HG03575 (cell line): ENCODE measurements around the gene VSIG8.
"Not testable (repeated sequence)": the region's sequence is repeated elsewhere in the genome, so short reads cannot be mapped to it uniquely, and the experiment has no call there.

Source experiments
- ATAC-seq: cut with Tn5 transposase; IDR thresholded peaks from one replicate; pipeline ENCODE4 v1.9.1; 2021; ENCODE audit not compliant: unreplicated experiment, insufficient number of reproducible peaks, low FRiP score; ENCODE audit errors: extremely low read depth

VSIG8 gene, protein sequence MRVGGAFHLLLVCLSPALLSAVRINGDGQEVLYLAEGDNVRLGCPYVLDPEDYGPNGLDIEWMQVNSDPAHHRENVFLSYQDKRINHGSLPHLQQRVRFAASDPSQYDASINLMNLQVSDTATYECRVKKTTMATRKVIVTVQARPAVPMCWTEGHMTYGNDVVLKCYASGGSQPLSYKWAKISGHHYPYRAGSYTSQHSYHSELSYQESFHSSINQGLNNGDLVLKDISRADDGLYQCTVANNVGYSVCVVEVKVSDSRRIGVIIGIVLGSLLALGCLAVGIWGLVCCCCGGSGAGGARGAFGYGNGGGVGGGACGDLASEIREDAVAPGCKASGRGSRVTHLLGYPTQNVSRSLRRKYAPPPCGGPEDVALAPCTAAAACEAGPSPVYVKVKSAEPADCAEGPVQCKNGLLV

GRCh38 chr1:159862557-159862956 lies at the start of gene VSIG8:
Gene VSIG8, minus strand, starts transcription at chr1:159862657. Its CDS starts 136 bp downstream, at chr1:159862521.
- ATAC-seq = no peak

DNA sequence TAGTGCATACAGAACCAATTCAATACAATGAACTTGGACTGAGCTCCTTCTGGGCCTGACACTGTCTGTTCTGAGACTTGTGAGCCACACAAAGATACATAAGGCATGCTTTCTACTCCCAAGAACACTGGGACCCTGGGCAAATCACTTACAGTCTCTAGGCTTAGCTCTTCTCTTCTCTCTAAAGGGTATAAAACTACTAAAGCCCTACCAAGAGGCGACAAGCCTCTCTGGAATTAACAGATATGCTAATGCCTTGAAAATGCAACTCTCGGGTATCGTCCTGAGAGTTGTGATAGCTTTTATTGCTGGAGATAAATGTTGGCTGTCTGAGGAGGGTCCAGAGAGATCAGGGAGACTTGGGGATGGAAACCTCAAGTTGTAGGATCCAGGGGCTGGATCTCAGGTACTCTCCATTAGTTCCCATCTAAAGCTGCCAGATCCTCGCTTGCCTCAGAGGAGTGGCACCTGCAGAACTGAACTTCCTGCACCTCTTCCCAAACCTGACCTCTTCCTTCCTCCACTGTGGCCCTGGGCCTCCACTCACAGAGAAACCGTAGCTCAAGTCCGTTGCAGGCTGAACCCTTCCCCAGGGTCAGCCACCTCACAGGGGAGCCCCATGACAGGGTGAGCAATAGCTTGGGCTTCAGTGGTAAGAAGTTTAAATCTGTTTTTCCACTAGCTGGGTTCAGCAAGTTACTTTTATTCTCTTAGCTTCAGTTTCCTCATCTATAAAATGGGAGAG lies 49.0 kb upstream of the VSIG8 start:
- no peak for ATAC-seq

DNA sequence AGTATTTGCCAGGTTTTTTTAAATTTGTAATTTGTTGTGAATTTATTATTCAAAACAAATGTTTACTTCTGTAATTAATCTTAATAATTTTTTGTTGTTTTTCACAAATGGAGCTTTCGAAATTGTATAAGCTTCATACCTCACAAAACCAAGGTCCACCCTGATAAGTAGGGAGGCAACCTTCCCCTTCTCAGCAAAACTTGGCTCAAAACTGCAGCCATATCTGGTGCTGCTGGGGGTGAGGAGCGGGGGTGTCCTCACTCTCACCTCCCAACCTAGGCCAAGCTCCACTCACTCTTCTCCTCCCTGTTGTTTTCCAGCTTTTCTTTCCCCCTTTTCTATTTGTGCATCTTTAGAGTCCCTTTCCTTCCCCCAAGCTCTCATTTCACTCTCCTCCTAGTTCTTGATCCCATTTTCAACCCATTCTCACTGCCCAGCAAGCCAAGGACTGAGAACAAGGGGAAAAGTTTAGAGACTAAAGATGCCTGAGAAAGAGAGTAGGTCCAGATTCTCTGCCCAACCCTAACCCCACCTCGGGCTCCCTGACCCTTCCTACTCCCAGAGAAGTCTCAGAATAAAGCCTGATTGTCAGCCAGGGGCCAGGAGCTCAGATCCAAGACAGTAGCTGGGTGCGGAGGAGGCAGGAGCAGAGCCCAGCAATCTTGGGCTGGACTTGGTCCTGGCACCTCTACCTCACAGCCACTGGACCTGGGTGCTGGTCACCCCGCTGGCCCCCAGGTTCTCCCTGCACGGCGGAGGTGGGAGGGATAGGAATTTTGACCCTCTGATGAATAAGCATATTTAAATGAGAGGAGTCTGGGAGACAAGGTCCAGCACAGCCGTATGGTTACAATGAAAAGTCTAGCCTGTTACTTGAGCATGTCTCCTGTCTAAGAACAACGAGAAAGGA lies 45.8 kb upstream of the VSIG8 start:
- ATAC-seq = no peak

- no peak for ATAC-seq
Measured at GRCh38 chr1:159906960-159907359, 44.5 kb upstream of the VSIG8 start.

- ATAC-seq = not testable (repeated sequence)
Measured at GRCh38 chr1:159904036-159904435, 41.6 kb upstream of the VSIG8 start.

DNA sequence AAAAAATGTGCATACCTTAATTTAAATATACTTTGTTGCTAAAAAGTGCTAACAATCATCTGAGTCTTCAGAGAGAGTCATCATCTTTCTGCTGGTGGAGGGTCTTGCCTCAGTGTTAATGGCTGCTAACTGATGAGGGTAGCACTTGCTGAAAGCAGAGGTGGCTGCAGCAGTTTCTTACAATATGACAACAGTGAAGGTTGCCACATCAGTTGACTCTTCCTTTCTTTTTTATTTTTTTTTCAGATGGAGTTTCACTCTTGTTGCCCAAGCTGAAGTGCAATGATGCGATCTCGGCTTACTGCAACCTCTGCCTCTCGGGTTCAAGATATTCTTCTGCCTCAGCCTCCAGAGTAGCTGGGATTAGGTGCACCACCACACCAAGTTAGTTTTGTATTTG lies 40.1 kb upstream of the VSIG8 start:
- ATAC-seq = no peak

GRCh38 chr1:159900755-159901360 lies 38.4 kb upstream of the VSIG8 start:
- ATAC-seq = no peak

DNA sequence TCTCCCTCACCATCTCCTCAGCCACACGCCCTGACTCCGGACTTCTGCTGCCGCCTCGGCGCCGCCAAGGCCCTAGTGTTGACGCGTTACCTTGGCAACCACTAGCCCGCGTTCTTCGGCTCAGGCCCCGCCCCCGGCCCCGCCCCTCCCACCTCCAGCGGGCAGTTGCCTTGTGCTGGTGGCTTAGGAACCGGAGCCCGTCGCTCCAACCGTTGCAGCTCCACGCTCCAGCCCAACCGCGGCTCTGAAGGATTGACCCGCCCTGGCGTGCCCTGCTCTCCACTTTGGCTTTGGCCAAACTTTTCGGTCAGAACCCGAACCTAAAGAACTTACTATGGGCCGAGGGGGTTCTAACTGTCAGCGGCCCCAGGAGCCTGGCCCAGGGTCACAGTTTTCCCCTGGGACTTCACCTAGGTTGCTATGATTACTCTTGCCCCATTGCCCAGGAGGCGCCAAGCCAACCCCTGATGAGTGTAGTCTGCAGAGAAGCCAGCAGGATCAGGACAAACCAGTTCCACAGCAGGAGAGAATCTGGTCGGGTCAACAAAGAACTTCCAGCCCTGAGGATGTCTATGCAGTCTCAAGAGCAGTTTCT lies 37.7 kb upstream of the VSIG8 start, which contains the start of gene CFAP45:
CFAP45 (minus strand) TSS at position 80 of the 595 bp plus-strand sequence; CDS start at position 13, 67 bp downstream.
- no peak for ATAC-seq

- ATAC-seq = not testable (repeated sequence)
Measured at GRCh38 chr1:159899634-159900033, 37.2 kb upstream of the VSIG8 start.

DNA sequence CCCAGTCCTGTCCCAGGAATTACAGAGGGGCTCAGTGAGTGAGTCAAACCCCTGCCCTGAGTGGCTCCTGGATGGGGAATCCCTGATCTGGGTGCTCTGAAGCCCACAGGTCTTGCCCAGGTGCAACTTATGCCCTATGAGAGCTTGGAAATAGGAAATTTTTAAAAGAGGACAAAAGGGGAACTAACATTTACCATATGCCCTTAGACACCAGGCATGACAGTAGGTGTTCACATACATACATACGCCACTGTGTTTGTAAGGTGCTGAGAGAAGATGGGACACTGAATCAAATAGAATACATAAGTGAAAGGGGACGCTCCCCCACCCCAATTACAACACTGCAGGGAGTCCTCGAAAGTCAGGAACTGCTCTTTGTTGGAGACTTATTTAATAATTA lies 36.1 kb upstream of the VSIG8 start:
- no peak for ATAC-seq

GRCh38 chr1:159897962-159898361 lies 35.5 kb upstream of the VSIG8 start:
- no peak for ATAC-seq

DNA sequence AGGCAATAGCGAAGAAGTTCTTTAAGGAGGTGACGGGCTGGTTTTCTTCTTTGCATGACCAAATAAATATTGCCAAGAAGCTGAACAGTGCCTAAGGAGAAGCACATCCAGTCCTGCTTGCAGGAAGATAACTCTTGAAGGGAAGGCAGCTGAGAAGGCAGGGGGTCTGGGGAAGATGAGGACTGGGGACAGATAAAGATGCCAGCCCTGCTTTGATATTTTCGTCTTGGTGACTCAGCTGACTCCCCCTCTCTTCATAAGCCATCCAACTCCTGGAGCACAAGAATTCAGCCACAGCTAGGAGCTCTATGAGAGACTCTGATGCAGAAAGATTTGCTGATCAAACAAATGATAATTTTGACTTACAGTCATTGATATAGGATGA lies 34.1 kb upstream of the VSIG8 start:
- no peak for ATAC-seq

DNA sequence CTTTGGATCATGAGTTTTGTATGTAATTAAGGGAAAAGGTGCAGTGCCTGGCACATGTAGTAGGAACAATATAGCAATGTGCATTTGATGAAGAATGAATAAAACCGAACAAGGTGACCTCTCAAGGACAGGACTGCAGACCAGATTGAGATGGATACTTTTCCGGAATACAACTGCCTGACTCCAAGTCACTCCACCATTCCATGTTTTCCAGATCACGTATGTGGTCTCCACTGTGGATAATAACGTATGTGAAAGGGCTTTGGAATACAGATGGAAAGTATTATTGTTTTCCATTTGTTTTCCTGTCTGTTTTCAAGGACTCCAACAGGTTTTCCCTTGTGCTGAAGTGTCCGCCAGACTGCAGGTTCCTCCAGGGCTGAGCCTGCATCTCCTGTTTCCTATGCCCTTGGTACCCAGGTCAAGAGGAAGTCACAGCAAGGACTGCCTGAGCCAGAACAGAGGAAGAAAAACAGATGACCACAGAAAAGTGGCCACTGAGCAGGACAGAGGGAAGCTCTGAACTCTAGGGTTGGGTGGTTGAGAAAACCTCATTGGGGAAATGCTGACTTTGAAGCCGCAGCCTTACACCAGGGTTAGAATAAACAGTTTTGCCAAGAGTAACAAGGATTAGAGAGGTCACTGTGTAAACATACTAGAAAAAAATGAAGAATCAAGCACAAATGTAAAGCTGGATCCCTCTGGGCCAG lies 33.5 kb upstream of the VSIG8 start:
- ATAC-seq = no peak

DNA sequence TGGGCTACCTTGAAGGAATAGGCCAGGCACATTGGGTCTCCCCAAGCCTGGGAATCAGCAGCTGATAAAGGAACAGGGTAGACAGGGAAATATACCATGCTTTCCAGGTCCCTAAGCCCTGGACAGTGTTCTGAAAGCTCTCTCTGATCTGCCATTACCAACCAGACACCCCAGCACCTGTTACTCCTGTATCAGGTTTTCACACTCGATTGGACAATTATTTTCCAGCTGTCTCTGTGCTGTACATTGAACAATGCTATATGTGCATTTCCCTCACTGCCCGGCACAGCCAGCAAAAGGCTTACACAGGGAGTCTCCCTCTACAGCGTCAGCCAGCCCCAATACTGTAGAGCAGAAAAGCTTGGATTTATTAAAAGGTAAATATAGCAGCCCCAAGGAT lies 32.8 kb upstream of the VSIG8 start:
- ATAC-seq = no peak

DNA sequence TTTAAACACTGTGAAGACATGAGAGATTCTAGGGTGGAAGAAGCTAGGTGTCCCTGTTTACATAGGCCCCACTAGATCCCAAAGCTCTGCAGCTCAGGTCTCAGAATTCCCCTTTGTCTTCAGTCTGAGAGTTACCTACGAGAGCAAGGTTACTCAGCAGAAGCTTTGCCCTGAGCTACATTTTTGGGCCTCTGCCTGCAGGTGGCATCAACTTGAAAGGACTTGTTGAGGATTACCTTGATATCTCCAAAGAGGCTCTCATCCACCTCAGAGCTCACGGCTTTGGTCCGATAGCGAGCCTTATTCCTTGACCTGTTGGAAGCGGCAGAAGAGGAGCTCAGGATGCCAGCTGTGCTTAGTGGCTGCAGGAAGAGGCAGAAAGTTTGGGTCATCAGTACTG lies 30.5 kb upstream of the VSIG8 start:
- ATAC-seq = no peak

DNA sequence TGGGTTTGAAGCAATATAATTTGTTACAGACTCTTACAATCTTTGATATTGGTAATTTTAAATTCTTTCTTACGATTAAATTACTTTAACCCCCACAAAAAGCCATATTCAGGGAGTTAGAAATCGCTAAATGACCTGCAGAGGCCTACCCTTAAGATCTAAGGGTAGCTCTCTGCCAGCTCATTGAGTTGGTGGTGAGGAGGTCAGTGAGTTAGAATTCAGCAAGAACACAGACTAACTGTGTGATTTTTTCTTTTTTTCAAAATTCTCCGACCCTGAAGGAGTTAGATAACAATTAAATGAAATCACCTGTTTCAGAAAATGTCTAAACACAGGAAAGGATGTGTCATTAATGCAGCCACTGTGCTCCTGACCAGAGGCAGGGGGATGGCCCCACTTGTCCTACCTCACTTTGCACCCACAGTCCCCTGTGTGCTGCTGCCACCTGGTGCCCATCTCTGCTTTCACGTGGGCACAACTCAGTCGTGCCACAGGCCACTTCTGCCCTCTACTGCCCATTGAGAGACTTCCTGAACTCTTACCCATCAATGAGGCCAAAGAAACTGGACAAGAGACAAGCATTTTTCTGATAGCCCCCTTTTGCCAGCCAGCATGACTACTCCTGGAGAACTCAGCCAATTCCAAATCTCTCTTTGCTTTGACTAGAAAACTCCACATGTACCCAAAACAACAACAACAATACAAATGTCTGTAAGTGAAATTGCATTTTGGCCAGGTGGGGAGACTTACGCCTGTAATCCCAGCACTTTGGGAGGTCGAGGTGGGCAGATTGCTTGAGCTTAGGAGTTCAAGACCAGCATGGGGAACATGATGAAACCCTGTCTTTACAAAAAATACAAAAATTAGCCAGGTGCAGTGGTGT lies 29.1 kb upstream of the VSIG8 start:
- peak; percentile 55 for ATAC-seq

DNA sequence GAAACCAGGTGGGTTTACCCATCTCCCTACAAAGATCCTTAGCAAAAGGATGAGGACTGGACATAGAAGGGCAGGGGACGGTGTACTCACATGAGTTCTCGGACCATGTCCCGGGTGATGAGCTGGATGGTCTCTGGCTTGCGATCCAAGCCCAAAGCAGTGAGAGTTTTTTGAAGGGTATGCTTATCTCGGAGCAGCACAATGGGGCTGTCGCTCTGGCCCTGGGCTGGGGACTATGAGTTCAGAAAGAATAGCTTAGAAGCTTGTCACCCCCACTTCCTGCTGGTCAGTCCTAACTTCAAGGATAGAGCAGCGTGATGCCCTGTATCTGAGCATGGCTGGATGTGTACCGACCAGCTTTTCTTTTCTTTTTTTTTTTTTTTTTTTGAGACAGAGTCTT lies 27.9 kb upstream of the VSIG8 start:
- no peak for ATAC-seq
